Activated T-cell treated with anti-CD3 and anti-CD28 coated beads for 24 hours (primary cell): ENCODE measurements around the gene CAMTA1.

Experiments used
- DNase-seq: peaks from one replicate; pipeline ENCODE4 v3.0.0-alpha.2; 2020; ENCODE audit warnings: low read depth

CAMTA1 gene

GRCh38 chr1:7500381-7501083, 715.3 kb downstream of the CAMTA1 start:
- DNase-seq, result no peak

GRCh38 chr1:7501084-7501491, 715.8 kb downstream of the CAMTA1 start:
- DNase-seq, result no peak

GRCh38 chr1:7501723-7502603, 716.7 kb downstream of the CAMTA1 start:
- no peak for DNase-seq

GRCh38 chr1:7503691-7504437, 718.6 kb downstream of the CAMTA1 start:
- DNase-seq, result no peak

- no peak for DNase-seq
Measured at GRCh38 chr1:7504438-7504720, 719.1 kb downstream of the CAMTA1 start.

- DNase-seq, result no peak
Measured at GRCh38 chr1:7505094-7505770, 720.0 kb downstream of the CAMTA1 start.

GRCh38 chr1:7505771-7506453, 720.7 kb downstream of the CAMTA1 start:
- DNase-seq, result no peak

GRCh38 chr1:7506454-7507284, 721.4 kb downstream of the CAMTA1 start:
- no peak for DNase-seq

- no peak for DNase-seq
Measured at GRCh38 chr1:7507285-7508019, 722.2 kb downstream of the CAMTA1 start.

GRCh38 chr1:7508052-7508933, 723.0 kb downstream of the CAMTA1 start:
- DNase-seq, result no peak

- DNase-seq, result no peak
Measured at GRCh38 chr1:7508934-7509519, 723.8 kb downstream of the CAMTA1 start.

GRCh38 chr1:7509598-7509997, 724.3 kb downstream of the CAMTA1 start:
- no peak for DNase-seq

GRCh38 chr1:7510389-7510931, 725.2 kb downstream of the CAMTA1 start:
- DNase-seq, result no peak

- DNase-seq, result no peak
Measured at GRCh38 chr1:7511381-7511780, 726.1 kb downstream of the CAMTA1 start.

- DNase-seq, result no peak
Measured at GRCh38 chr1:7513081-7513480, 727.8 kb downstream of the CAMTA1 start.

GRCh38 chr1:7515175-7515574, 729.9 kb downstream of the CAMTA1 start:
- no peak for DNase-seq

- no peak for DNase-seq
Measured at GRCh38 chr1:7515904-7516303, 730.6 kb downstream of the CAMTA1 start.

GRCh38 chr1:7516341-7516740, 731.1 kb downstream of the CAMTA1 start:
- DNase-seq, result no peak
